SJSA1 (cell line): ENCODE measurements around the gene MTCP1. TPM values are rescaled to one million over a fixed set of nuclear protein-coding genes. Genes with fewer than 3 reads are reported as not detected.

Experiments
- DNase-seq, 2 experiments: peaks; one replicate each; pipeline ENCODE4 v3.0.0-alpha.2; 2015 to 2020; ENCODE audit warnings: low spot score in 2 of 2, low read depth in 1 of 2
- H3K27ac ChIP-seq: fragments of 250-450 bp; sonication (Bioruptor Pico); 2 replicates; pipeline ENCODE4 v1.5.1; 2020; ENCODE audit warnings: mild to moderate bottlenecking, moderate library complexity
- H3K27me3 ChIP-seq: fragments of 250-450 bp; sonication (Bioruptor Pico); replicated peaks from 2 replicates; pipeline ENCODE4 v1.5.1; 2020; ENCODE audit warnings: mild to moderate bottlenecking, moderate library complexity
- H3K36me3 ChIP-seq: fragments of 250-450 bp; sonication (Bioruptor Pico); 2 replicates; pipeline ENCODE4 v1.5.1; 2020; ENCODE audit warnings: mild to moderate bottlenecking
- H3K4me1 ChIP-seq: fragments of 250-450 bp; sonication (Bioruptor Pico); replicated peaks from 2 replicates; pipeline ENCODE4 v1.6.1; 2021; ENCODE audit warnings: mild to moderate bottlenecking
- H3K4me3 ChIP-seq: fragments of 250-450 bp; sonication (Bioruptor Pico); 2 replicates; pipeline ENCODE4 v1.5.1; 2020; ENCODE audit warnings: mild to moderate bottlenecking
- H3K9me3 ChIP-seq: fragments of 250-450 bp; sonication (Bioruptor Pico); replicated peaks from 2 replicates; pipeline ENCODE4 v1.5.1; 2020; ENCODE audit warnings: mild to moderate bottlenecking
- total RNA-seq: library from RNA; depleted of rRNA; stranded (reverse); fragments of >200 nt; shearing (Covaris generic); gene quantifications from 2 replicates; pipeline ENCODE4 v1.2.3, GENCODE V29; 2014

The MTCP1 gene
- total RNA-seq, 1 experiment from 2014 or later: 2.1 TPM

- H3K27me3 ChIP-seq: no peaks in the 10 kb centered on the region
- peaks cover 6% of the 10 kb centered on the region; the same call in 1 of the 2 replicates for H3K36me3 ChIP-seq
- no peak for DNase-seq
- peaks cover 29% of the 10 kb centered on the region for H3K4me1 ChIP-seq
- H3K27ac ChIP-seq: no peak overlapping the region
- H3K9me3 ChIP-seq: no peaks in the 10 kb centered on the region
- peak overlapping the region; percentile 72 for H3K4me3 ChIP-seq
Measured at GRCh38 chrX:155069414-155069813, 1.5 kb downstream of the MTCP1 start.

GRCh38 chrX:155068165-155068564, 2.8 kb downstream of the MTCP1 start:
- DNase-seq: peak; percentile 35 to 50
- Histone ChIP-seq H3K4me1 (peaks cover 29% of the 10 kb centered on the region), H3K9me3 (no peaks in the 10 kb centered on the region), H3K4me3 (no peak overlapping the region), H3K27ac (0 out of 2 replicates have a peak overlapping the region, but pooled peaks have one; percentile 21), H3K36me3 (0 out of 2 replicates have a peak, but pooled peaks cover 2% of the 10 kb centered on the region), H3K27me3 (no peaks in the 10 kb centered on the region)

- Histone ChIP-seq H3K4me3 (no peak overlapping the region), H3K27ac (no peak overlapping the region), H3K4me1 (peaks cover 29% of the 10 kb centered on the region), H3K9me3 (no peaks in the 10 kb centered on the region), H3K36me3 (peaks cover 4% of the 10 kb centered on the region; the same call in 1 of the 2 replicates), H3K27me3 (no peaks in the 10 kb centered on the region)
- DNase-seq: peak in 1 of 2 experiments; percentile 14
Measured at GRCh38 chrX:155065035-155065734, 5.8 kb downstream of the MTCP1 start.

GRCh38 chrX:155061760-155062159, 9.2 kb downstream of the MTCP1 start:
- no peaks in the 10 kb centered on the region for H3K9me3 ChIP-seq
- H3K4me1 ChIP-seq: peaks cover 15% of the 10 kb centered on the region
- no peak for DNase-seq
- H3K4me3 ChIP-seq: no peak overlapping the region
- H3K27ac ChIP-seq: no peak overlapping the region
- no peaks in the 10 kb centered on the region for H3K27me3 ChIP-seq
- peaks cover 6% of the 10 kb centered on the region for H3K36me3 ChIP-seq

DNA sequence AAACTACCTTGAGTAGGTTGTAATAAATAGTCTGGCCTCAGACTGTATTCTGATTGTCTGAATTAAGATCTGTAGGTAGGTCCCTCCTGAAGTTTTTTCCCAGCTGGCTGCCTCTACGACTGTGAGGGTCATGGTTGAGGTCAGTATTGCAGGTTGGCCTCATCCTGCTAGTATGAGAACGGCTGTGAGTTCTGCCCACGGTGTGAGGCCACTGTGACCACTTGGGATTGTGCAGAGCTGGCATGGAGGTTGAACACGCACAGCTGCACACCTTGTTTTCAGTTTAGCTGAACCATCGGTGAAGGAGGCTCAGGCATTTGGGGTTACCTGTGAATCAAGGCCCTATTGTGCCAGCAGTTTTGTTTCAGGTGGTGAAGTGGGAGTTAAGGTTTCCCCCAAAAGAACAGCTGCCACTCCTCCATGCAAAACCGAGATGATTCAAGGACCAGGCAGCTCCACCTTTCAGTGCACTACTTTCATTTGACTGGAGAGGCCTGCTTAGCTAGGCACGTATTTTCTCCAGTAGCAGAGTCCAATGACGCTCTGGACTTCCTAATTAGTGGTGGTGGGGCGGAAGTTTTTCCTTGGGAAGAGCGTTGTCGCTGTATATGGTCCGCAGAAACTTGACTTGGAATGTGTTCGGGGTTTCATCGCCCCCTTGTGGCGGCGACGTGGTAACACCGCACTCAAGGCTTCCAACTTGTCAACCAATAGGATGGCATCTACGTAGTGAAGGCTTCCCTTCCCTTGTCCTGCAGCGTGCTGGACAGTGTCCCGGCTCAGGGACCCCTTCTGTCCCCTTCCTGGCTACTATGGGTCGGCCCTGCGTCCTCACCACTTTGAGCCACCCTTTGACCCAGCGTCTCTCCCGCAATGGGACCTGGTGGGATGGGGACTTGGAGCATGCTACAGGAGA, 13.8 kb downstream of the MTCP1 start:
- H3K36me3 ChIP-seq: peaks cover 6% of the 10 kb centered on the region
- H3K27me3 ChIP-seq: no peaks in the 10 kb centered on the region
- no peaks in the 10 kb centered on the region for H3K4me1 ChIP-seq
- H3K27ac ChIP-seq: no peak overlapping the region
- no peak overlapping the region for H3K4me3 ChIP-seq
- H3K9me3 ChIP-seq: no peaks in the 10 kb centered on the region
- DNase-seq: peak; percentile 45 to 47

DNA sequence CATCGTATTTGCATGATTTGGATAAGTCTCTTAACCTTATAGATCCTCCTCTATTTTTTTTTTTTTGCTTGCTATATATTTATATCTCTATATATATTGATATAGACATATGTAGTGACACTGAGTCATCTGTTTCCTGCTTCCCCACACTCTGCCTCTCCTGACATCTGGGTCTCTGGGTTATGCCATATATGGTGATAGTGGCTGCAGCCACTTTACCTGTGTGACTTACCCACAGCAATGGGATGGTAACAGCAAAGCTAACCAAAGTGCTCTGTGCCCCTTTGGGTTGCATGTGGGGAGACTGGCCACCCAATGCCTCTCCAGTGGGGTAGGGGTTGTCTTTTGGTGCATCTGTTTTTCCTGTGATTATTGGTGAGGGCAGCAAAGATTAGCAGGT, 14.5 kb downstream of the MTCP1 start:
- Histone ChIP-seq H3K9me3 (no peaks in the 10 kb centered on the region), H3K4me1 (no peaks in the 10 kb centered on the region), H3K27ac (no peak overlapping the region), H3K27me3 (no peaks in the 10 kb centered on the region), H3K4me3 (no peak overlapping the region), H3K36me3 (peaks cover 6% of the 10 kb centered on the region)
- no peak for DNase-seq

GRCh38 chrX:155055494-155055893, 15.4 kb downstream of the MTCP1 start:
- Histone ChIP-seq H3K4me1 (no peaks in the 10 kb centered on the region), H3K27me3 (no peaks in the 10 kb centered on the region), H3K27ac (no peak overlapping the region), H3K36me3 (peaks cover 5% of the 10 kb centered on the region), H3K4me3 (no peak overlapping the region), H3K9me3 (no peaks in the 10 kb centered on the region)
- DNase-seq: no peak

DNA sequence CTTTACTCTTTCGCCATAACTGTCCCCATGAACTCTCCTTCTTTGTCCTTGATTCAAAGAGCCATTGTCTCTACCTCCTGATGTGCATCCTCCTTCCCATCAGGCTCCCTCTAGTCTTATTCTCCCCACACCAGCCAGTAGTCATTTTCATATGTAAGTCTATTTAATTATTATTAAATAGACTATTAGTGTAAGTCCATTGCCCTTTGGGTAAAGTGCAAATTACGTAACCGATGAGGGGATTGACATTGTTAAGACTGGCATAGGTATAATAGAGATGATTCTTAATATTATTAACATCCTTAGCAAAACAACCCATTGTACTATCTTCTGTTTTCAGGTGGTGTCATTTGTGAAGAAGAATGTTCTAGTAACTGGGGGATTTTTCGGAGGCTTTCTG, 16.7 kb downstream of the MTCP1 start:
- Histone ChIP-seq H3K4me3 (no peak overlapping the region), H3K4me1 (no peaks in the 10 kb centered on the region), H3K36me3 (no peaks in the 10 kb centered on the region; the same call in 1 of the 2 replicates), H3K9me3 (no peaks in the 10 kb centered on the region), H3K27me3 (no peaks in the 10 kb centered on the region), H3K27ac (no peak overlapping the region)
- no peak for DNase-seq

DNA sequence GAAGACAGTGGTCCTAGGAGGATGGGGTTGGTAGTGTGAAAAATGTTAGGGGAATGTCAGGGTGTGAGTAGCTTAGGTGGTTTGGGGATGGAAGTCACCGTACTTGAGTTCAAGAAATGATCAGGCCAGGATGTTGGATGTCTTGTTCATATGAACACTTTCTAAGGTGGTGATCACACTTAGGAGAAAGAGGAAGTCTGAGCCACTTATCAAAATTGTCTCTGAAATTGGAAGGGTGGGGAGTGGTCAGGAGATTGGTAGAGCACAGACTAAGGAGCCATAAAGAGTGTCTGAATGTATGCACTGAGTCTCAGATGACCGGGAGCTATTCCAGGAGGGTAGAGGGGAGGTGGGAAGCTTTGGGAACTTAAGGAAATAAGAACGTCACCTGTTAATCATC, 17.3 kb downstream of the MTCP1 start:
- no peaks in the 10 kb centered on the region for H3K4me1 ChIP-seq
- H3K9me3 ChIP-seq: no peaks in the 10 kb centered on the region
- H3K4me3 ChIP-seq: no peak overlapping the region
- no peaks in the 10 kb centered on the region; the same call in 1 of the 2 replicates for H3K36me3 ChIP-seq
- no peak overlapping the region for H3K27ac ChIP-seq
- no peaks in the 10 kb centered on the region for H3K27me3 ChIP-seq
- no peak for DNase-seq

DNA sequence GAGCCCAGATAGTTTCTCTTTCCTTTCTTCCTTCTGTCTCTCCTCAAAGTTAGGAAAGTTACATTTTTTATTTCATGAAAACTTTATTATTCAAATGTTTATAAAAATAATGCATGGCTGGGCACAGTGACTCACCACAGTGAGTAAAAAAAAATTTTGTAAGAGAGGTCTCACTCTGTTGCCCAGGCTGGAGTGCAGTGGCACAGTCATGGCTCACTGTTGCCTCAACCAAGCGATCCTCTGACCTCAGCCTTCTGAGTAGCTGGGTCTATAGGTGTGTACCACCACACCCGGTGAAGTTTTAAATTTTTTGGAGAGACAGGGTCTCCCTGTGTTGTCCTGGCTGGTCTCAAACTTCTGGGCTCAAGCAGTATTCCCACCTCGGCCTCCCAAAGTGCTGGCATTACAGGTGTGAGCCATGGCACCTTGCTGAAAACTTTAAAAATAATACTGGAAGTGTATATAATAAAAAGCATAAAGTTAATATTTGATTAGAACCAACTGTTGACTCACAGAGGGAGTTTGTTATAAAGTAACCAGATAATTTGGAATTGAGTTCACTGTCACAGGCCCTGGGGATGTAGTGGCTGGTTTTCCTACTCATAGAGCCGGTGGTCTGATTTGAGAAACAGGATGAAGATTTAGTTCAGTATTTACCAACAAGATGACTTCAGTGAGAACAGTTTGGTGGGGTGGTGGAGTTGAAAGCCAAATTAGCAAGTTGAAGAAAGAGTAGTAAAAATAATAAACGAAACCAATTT, 18.0 kb downstream of the MTCP1 start:
- DNase-seq: no peak

GRCh38 chrX:155048977-155049619, 21.8 kb downstream of the MTCP1 start:
- H3K27ac ChIP-seq: no peak overlapping the region
- H3K9me3 ChIP-seq: no peaks in the 10 kb centered on the region
- H3K4me3 ChIP-seq: no peak overlapping the region
- no peaks in the 10 kb centered on the region for H3K27me3 ChIP-seq
- H3K4me1 ChIP-seq: no peaks in the 10 kb centered on the region
- DNase-seq: peak; percentile 14 to 43
- H3K36me3 ChIP-seq: no peaks in the 10 kb centered on the region

More for the DNA sequence above, 18.0 kb downstream of the MTCP1 start:
- no peaks in the 10 kb centered on the region for H3K27me3 ChIP-seq
- no peak overlapping the region for H3K4me3 ChIP-seq
- H3K36me3 ChIP-seq: no peaks in the 10 kb centered on the region; the same call in 1 of the 2 replicates
- no peaks in the 10 kb centered on the region for H3K9me3 ChIP-seq
- no peaks in the 10 kb centered on the region for H3K4me1 ChIP-seq
- no peak overlapping the region for H3K27ac ChIP-seq

- H3K27ac ChIP-seq: no peak overlapping the region
- DNase-seq: no peak
- H3K36me3 ChIP-seq: no peaks in the 10 kb centered on the region
- H3K4me1 ChIP-seq: no peaks in the 10 kb centered on the region
- H3K27me3 ChIP-seq: no peaks in the 10 kb centered on the region
- no peaks in the 10 kb centered on the region for H3K9me3 ChIP-seq
- H3K4me3 ChIP-seq: no peak overlapping the region
Measured at GRCh38 chrX:155046811-155047528, 24.0 kb downstream of the MTCP1 start.
